Effector CD8-positive, alpha-beta T cell (primary cell): ENCODE measurements around the gene CAB39.

ENCODE experiments used
- DNase-seq: peaks from one replicate; lab custom pipeline; 2025; lab: John Stamatoyannopoulos, UW

CAB39 gene

DNA sequence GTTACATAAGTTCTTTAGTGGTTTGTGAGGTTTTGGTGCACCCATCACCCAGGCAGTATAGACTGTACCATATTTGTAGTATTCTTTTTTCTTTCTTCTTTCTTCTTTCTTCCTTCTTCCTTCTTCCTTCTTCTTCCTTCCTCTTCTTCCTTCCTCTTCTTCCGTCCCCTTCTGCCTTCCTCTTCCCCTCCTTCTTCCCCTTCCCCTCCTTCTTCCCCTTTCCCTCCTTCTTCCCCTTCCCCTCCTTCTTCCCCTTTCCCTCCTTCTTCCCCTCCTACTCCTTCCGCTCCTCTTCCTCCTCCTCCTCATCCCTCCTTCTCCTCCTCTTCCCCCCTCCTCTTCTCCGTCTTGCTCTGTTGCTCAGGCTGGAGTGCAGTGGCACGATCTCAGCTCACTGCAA is 41.6 kb downstream of the CAB39 start:
- no peak for DNase-seq

DNA sequence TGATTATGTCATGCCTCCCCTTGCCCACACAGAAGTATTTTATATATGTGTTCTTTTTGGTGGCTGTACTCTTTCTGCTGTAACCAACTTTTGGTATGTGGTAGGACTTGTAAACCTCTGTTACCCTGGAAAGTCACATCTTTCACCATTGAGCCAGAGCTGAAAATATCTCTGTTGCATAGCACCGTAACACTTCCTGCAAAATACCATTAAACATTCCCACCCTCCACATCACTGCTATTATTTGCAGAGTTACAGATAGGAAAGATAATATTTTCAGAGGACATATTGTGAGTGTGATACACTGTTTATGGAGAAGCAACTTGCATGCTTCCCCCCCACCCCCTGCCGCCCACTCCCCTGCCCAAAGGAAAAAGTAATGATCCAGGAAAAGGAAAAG is 44.8 kb downstream of the CAB39 start:
- no peak for DNase-seq

DNA sequence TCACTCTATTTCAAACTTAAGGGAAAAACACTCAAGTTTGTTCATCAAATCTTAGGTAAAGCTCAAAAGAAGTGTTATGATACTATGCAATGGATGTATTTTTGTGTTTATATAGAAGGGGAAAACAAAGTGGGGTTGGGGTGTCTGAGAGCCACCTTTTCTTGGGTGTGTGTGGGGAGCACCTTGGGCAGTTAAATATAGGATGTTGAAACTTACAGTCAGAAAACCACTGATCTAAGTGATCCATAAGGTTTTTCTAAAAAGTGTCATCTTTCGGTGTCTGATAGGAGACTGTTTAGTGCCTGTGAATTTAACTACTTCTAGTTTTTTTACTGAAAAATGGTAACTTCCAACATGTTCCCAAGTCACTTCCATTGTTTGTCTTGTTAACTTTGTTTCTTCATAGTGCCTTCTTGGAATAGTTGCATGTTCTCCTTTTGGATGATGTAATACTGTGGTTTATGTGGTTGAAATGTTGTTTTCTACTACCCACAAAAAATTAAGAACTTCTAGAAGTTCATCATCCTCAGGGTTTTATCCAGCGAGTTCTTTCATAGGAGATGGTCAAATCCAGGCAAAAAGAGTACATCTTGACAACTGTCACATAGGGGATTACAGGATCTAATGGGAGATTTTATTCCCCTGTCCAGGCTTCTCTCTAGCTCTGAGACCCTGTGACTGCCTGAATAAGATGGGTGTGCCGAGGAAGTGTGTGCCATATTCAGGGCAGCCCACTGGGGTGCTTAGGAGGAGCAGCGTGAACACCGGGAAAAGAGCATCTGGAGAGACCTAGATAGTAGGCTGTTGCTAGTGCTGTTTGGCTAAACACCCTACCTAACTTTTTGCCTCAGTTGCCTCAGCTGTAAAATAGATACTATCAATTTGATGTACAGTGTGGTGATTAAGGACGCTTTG is 46.2 kb downstream of the CAB39 start:
- no peak for DNase-seq

DNA sequence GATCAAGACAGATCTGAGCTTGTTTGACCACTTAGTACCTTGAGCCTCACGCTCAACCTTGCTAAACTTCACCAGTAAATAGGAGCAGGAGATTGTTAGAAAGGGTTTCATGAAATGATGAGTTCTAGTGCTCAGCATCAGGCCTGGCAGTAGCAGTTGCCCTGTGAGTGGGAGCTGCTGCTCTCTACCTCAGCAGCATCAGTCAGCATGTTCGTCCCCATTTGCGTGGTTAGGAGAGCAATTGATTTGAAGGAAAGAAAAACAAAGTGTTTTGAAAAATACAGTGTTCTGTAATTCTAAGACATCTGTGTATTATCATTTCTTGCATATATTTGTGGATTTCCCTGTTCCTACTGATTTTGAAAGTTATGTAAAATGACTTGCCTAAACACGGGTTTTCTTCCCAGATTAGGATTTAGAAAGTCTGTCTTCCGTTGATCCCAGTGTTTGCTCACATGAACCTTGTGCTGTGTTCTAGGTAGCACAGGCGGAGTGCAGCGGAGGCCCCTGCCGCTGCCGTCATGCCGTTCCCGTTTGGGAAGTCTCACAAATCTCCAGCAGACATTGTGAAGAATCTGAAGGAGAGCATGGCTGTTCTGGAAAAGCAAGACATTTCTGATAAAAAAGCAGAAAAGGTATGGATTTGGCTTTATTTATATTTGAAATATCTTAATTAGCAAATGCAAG is 47.0 kb downstream of the CAB39 start:
- DNase-seq, result no peak

DNA sequence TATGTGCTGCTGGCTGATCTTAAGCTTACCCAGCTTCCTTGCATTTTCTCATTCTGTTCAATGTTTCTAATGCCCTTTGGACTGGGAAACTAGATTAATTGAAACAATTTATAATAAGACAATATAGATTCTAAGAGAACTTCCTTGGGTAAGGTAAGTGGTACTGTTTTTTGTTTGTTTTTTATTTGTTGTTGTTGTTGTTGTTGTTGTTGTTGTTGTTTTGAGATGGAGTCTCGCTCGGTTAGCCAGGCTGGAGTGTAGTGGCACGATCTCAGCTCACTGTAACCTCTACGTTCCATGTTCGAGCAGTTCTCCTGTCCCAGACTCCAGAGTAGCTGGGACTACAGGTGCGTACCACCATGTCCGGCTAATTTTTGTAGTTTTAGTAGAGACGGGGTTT is 49.1 kb downstream of the CAB39 start:
- DNase-seq, result no peak

DNA sequence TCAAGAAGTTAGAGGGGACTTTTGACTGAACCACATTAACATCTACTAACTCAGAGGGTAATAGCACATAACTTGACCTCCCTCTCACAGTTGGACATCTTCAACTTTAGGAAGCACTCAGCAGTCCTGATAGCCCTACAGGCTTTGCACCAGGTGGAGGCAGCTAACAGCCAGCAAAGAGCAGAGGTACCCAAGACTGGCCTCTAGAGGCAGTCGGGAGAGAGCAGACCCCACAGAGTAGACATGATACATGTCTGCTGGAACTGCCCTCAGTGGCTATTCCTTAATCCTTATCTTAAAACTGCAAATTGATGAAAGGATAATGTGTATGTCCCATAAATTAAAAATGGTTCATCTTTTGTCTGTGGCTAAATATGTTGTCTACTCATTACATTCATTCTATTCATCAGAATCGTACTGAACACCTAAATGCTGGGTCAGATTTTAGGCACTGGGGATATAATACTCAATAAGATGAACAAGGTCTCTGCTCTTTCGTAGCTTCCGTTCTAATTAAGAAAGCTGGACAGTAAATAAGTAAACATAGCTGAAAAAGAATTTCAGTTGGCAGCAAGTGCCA is 49.8 kb downstream of the CAB39 start:
- DNase-seq, result no peak

DNA sequence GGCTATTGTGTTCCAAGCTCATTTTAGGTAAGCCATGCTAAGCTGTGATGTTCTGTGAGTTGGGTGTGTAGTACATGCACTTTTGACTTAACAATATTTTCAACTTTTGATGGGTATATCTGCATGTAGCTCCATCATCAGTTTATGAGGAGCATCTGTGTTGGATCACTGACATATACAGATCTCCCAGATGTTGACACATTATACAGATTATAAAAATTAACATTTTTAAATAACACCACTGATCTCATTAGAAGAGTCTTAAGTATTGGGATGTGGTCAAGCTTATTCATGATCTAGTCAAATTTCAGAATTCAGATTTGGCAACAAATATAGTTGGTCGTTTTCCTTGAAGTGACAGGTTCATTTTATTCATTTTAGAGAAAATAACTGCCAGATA is 51.7 kb downstream of the CAB39 start:
- DNase-seq, result no peak

DNA sequence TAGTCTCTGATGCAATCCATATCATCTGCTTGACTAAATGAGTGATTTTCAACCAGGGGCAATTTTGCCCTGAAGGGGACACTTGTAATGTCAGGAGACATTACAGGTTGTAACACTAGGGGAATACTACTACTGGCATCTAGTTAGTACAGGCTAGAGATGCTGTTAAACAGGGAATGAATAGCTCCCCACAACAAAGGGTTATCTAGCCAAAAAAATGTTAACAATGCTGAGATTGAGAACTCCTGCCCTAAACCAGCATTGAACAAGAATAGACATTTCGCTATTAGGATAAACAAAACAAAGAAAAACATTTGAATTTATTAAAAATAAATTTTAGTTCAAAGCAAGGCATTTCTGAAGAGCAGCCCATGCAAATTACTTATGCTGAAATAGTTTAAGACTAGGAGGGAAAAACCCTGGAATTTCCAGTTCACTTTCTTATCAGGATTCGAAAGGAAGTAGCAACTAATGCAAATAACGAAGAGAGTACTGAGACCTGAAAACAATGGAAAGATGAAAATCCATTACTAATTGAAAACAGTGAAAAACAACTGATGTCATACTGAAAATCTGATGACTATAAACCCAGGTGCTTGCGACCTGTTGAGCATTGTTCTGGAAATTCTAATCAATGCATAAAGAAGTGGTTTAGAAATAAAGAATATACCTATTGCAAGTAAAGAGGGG is 53.1 kb downstream of the CAB39 start:
- DNase-seq, result no peak

DNA sequence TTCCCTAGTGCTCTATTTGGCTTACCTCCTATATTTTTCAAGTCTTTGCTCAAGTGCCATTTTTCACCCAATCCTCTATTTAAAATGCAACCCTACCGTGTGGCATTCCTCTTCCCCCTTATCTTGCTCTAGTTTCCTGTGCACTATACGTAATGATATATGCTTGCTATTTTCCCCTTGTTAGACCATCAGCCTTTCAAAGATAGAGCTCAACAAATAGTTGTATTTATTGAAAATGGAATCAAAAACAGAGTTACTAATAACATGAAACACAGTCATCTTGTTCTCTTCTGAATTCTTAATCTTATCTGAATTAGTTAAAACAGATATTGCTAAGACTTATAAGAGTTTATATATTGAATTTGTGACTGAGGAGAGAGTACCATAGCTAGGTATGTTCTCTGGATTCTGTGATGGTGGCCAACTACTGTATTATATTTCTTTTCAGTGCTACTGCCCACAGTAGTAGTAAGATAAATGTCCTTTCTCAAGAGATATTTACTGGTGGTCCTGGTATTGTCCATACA is 55.3 kb downstream of the CAB39 start:
- DNase-seq, result no peak

DNA sequence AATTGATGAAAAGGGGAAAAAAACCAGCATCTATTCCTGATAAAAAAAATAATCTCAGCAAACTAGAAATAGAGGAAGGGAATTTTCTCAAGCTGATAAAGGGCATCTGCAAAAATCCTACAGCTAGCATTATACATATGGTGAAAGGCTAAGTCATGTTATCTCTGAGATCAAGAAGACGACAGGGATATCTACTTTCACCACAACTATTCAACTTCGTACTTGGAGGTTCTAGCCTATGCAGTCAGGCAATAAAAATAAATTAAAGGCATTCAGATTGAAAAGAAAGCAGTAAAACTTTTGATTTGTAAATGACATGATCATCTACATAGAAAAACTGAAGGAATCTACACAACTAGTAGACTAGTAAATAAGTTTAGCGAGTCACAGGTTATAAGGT is 58.2 kb downstream of the CAB39 start:
- no peak for DNase-seq

DNA sequence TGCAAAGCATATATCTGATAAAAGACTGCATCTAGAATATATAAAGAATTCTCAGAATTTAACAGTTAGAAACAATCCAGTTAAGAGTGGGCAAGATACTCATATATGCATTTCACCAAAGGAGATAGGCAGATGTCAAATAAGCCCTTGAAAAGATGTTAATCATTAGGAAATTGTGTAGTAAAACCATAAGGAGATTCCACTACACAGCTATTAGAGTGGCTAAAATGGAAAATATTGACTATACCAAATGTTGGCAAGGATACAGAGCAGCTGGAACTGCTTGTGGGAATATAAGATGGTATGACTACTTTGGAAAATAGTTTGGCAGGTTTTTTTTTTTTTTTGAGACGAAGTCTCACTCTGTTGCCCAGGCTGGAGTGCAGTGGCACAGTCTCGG is 59.5 kb downstream of the CAB39 start:
- no peak for DNase-seq

DNA sequence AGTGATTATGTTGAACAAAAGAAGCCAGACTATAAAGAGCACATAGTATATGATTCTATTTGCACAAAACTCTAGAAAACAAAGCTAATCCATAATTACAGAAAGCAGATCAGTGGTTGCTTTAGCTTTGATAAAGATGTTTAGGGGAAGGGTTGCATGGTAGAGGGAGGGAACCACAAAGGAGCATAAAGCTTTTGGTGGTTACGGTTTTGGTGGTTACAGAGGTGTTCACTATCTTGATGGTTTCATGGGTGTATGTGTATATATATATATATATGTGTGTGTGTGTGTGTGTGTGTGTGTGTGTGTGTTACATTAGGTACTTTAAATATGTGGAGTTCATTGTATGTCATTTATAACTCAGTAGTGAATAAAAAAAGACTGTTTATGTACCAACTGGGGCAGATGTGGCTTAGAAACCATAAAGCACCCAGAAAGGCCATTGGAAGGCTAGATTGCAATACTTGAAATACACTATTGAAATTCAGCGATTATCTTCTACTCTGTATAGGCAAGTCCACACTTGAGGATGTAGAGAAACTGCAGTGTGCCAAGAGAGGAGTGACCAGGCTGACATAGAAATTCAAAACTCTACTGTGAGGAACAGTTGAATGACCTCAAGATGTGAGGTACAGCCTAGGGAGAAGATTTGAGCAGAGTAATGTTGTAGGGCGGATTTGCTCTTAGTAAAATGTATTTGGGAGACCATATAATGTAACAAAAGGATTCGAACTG is 60.6 kb downstream of the CAB39 start:
- no peak for DNase-seq

DNA sequence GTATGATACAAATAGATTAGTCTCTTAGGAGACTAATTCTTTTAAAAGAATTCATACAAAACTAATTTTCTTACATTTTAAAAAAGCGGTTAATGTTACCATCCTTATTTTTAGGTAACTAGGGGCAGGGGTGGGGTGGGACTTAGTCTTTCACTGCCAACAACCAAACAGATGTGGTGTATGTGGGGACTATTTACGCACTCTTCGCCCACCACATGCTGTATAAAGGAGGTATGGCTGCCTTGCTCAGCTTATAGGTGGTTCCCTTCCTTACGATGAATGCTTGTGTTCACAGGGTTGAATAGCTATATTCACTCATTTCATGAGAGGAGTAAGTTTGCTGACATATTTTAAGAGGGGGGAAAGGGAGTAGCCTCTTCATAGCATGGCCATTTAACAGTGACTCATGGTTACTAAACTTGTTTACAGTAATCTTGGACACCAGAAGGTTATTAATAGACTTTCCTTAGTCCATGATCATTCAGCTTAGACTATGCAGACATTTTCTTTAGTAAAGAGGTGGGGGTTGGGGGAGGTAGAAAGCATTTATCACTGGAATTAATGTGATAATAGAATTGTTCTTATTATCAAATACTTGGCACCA is 61.8 kb downstream of the CAB39 start:
- no peak for DNase-seq

DNA sequence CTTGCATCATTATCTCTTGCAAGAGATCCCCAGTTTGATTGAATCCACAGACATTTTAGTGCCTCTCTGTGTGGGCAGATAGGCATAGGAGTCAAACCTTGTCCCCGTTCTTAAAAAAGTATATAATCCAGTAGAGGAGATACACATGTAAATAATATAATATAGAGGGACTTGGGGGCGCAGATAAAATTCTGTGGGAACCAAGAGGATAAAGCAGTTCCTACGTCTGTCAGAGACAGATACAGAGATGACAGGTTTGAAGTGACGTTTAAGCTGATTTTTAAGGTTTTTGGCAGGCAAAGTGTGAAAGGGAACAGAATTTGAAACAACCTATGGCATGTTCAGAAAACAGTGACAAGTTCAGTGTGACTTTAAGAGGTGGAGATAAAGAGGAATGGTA is 63.1 kb downstream of the CAB39 start:
- no peak for DNase-seq

DNA sequence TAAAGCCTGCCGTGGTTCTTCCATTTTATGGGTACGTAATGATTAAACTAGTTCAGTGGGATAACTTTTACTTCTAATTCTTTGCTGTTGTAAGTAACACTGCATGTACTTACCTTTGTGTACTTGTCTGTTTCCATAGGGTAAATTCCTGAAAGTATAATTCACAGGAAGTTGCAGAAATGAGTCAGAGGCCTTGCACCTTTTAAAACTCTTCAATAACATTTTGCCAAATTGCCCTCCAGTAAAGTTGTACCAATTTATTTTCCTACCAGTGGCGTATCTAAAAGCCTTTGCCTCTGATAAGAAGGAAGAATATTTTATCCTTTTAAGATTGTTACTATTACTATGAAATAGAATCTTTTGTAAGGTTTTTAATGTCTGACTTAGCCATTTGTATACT is 65.1 kb downstream of the CAB39 start:
- no peak for DNase-seq

DNA sequence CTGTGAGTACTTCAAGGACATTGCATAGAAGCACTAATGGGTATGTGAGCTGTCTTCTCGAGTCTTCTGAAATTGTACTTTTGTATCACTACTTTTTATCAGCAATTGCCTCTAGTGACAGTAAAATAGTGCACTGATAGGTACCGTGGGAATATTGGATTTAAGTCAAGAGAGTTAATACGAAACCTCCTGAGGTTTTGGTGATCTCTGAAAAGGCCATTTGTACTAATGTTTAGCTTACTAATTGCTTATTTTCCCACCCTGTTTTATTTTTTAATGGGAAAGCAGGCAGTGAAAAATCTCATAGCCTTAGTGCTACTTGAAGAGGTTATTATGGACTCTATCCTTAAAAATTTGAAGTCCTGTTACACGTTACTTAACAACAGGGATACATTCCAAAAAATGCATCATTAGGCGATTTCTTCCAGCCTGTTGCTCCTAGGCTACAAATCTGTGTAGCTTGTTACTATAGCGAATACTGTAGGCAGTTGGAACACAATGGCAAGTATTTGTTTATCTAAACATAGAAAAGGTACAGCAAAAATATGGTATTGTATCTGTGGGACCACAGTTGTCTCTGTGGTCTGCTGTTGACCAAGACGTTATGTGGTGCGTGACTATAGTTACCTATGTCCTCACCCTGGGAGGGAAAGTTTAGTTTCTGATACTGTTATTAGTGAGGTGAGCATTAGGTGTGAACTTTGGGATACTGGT is 65.9 kb downstream of the CAB39 start:
- DNase-seq, result no peak

DNA sequence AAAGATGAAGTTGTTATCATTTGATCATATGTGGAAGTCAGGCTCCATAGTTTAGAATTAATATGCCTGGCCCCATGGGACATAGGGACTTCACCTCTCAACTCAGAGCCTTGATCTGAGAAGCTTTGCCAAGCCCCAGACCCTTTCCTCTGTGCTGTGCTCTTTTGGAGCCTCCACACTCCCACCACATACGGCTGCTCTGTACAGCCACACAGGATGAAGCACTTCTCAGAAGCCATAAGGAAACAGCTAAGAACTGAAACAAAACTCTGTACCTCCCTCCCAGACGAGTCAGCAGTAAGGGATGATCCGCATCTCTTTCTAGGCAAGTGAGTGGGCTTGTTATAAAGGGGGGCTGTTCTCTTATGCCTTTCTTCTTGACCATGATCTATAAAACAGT is 66.5 kb downstream of the CAB39 start:
- no peak for DNase-seq

DNA sequence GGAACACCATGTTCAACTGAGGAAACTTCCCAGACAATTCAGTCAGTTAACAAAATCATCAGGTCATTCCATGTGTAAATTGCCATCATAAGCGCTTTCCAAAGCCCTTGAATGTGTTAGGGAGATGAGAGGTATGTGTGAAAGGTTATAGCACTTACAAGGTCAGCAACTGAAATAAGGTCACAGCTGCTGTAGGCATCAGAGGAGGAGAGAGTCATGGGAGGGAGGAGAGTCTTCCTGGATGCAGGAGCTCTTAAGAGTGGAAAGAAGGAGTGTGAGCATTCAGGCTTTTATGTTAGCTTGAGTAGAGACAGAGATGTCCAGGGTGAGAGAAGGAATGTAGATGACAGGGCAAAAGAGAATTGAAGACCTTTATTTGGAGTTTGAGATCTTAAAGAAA is 67.0 kb downstream of the CAB39 start:
- DNase-seq, result no peak

DNA sequence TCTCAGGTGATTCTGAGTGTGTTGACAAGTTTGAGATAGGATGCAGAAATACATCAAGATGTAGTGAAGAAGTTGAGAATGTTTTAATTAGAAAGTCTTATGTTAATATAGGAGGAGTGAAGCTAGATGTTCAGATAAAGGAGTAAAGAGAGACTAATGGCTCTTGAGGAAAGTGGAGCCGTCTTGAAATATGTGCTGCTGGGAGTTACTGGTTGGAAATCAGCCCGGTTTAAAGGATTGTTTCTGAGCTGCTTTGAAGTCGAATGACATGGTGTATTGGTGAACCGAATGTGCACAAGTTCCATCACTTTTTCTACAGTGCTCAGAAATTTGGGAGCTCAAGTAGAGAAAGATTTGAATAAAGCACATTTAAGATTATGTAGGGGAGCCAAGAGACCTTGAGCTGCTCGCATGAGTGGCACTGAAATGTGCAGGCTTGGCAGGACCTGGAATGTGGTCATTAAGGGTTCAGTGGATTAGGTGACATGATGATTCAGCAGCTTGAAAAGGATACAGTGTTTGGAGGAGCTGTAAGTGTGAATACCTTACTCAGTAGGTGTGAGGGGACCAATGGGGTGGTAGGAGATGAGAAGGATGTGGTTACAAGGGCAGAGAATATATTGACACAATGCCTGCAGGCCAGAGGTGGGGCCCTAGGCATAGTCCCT is 68.6 kb downstream of the CAB39 start:
- no peak for DNase-seq

DNA sequence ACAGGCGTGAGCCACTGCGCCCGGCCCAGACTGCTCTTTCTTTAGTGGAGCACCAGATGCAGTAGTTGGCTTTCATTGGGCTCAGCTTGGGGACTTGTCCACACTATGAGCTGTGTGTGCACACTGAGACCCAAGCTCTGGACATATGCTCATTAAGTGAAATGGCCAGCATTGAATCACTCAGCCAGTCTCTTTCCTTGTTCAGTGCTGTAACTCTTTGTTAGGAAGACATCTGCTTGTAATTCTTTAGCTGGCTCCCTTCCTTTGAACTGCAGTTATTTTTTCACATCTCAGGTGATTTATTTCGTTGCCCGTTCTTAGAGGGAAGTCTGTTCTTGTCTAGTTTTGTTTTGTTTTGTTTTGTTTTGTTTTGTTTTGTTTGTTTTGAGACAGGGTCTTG is 70.5 kb downstream of the CAB39 start:
- no peak for DNase-seq
